ENCODE measurements around the gene CENPP.

- TF ChIP-seq CTCF (IDR thresholded peaks at IDR 0.05; ENCODE audit: insufficient read depth, low read length, poor library complexity, severe bottlenecking) (no peak), EZH2phosphoT487 (conservative IDR thresholded peaks at IDR 0.05; ENCODE audit: low read length) (no peak)
Measured at GRCh38 chr9:92432350-92432749, 106.6 kb downstream of the CENPP start.
